Measurements from ENCODE around the gene ANKRD13B.

GRCh38 chr17:29594519-29595090 is 1.7 kb downstream of the ANKRD13B start:
- TF ChIP-seq CTCF (IDR thresholded peaks at IDR 0.05), result no peak
- TF ChIP-seq POLR2A (IDR thresholded peaks at IDR 0.05), result no peak
